OCI-LY7 (cell line): ENCODE measurements around the gene LSAMP. TPM values are rescaled to one million over a fixed set of nuclear protein-coding genes. Genes with fewer than 3 reads are reported as not detected.

ENCODE experiments used
- BruUV-seq: library from RNA; stranded (reverse); fragments of 400-500 nt; replicated peaks from 2 replicates; lab custom pipeline; 2021; lab: Mats Ljungman, UMichigan
- CTCF ChIA-PET: fragments of 300-600 bp; sonication (Branson Sonifier 250); formaldehyde crosslinking; loops from one replicate; lab custom pipeline; 2022; ENCODE audit warnings: antibody characterized with exemption; ENCODE audit not compliant: unreplicated experiment; lab: Charles Lee
- POLR2A ChIA-PET: fragments of 300-600 bp; sonication (Branson Sonifier 250); formaldehyde crosslinking; loops from one replicate; lab custom pipeline; 2022; ENCODE audit warnings: antibody characterized with exemption; lab: Charles Lee
- DNase-seq: peaks from one replicate; pipeline ENCODE4 v3.0.0-alpha.2; 2015; ENCODE audit warnings: low spot score
- H2AFZ ChIP-seq: fragments of 200-600 bp; sonication (generic), shearing (Covaris generic); 2 replicates; pipeline ENCODE4 v1.6.1; 2014; ENCODE audit warnings: mild to moderate bottlenecking, antibody characterized with exemption, low read length, moderate library complexity
- H3K27ac ChIP-seq: fragments of 200-600 bp; sonication (generic); 2 replicates; pipeline ENCODE4 v1.5.1; 2014; ENCODE audit warnings: mixed run types, low read depth, mild to moderate bottlenecking, moderate library complexity, low read length, inconsistent platforms; ENCODE audit not compliant: poor library complexity, severe bottlenecking
- H3K36me3 ChIP-seq: fragments of 200-600 bp; sonication (generic); 2 replicates; pipeline ENCODE4 v1.6.1; 2014; ENCODE audit warnings: mild to moderate bottlenecking, antibody characterized with exemption, low read length, moderate library complexity, mixed read lengths; ENCODE audit not compliant: insufficient read depth
- H3K4me1 ChIP-seq: fragments of 200-600 bp; sonication (generic); 2 replicates; pipeline ENCODE4 v1.5.1; 2014; ENCODE audit warnings: mild to moderate bottlenecking, low read length; ENCODE audit not compliant: insufficient read depth, poor library complexity, severe bottlenecking
- H3K4me2 ChIP-seq: fragments of 200-600 bp; sonication (generic); 2 replicates; pipeline ENCODE4 v1.6.1; 2014; ENCODE audit warnings: mild to moderate bottlenecking, low read length
- H3K4me3 ChIP-seq: fragments of 200-600 bp; sonication (generic); 2 replicates; pipeline ENCODE4 v1.5.1; 2014; ENCODE audit warnings: mild to moderate bottlenecking, low read depth, low read length; ENCODE audit not compliant: poor library complexity, severe bottlenecking
- H3K79me2 ChIP-seq: fragments of 200-600 bp; sonication (generic); 2 replicates; pipeline ENCODE4 v1.6.1; 2016; ENCODE audit warnings: low read depth, mild to moderate bottlenecking, low read length, moderate library complexity, mixed read lengths; ENCODE audit not compliant: insufficient read depth
- H3K9me2 ChIP-seq: fragments of 200-600 bp; sonication (generic); 2 replicates; pipeline ENCODE4 v1.6.1; 2016; ENCODE audit warnings: mild to moderate bottlenecking, low read length, mixed read lengths; ENCODE audit not compliant: insufficient read depth
- H3K9me3 ChIP-seq: fragments of 200-600 bp; sonication (generic); 2 replicates; pipeline ENCODE4 v1.6.1; 2014; ENCODE audit warnings: mild to moderate bottlenecking, mixed run types, low read length, mixed read lengths
- H4K20me1 ChIP-seq: fragments of 200-600 bp; sonication (generic); 2 replicates; pipeline ENCODE4 v1.6.1; 2014; ENCODE audit warnings: mild to moderate bottlenecking, antibody characterized with exemption, low read length, moderate library complexity, mixed read lengths; ENCODE audit not compliant: insufficient read depth
- EZH2phosphoT487 ChIP-seq: fragments of 200-600 bp; sonication (generic); IDR thresholded peaks from 2 replicates; pipeline ENCODE4 v1.6.1; 2018; ENCODE audit warnings: low read depth, borderline replicate concordance, mild to moderate bottlenecking, mixed run types, antibody characterized with exemption, low read length, moderate library complexity, mixed read lengths
- intact Hi-C: fragments of 100-400 bp; cut with micrococcal nuclease; formaldehyde crosslinking; loops from one replicate; pipeline ENCODE4 v1.10.0; 2022; ENCODE audit not compliant: unreplicated experiment
- total RNA-seq, 2 experiments: library from RNA; depleted of rRNA in 1 of 2; stranded (reverse); fragments of >200 nt in 1 of 2; shearing (Covaris generic) in 1 of 2; gene quantifications; 2 replicates each; pipeline ENCODE4 v1.2.3, GENCODE V29; 2014 to 2022
- TF ChIP-seq, protein P1 (sequence below): fragments of 200-600 bp; sonication (generic); conservative IDR thresholded peaks from 2 replicates; pipeline ENCODE4 v1.5.1; 2014; ENCODE audit warnings: mild to moderate bottlenecking, antibody characterized with exemption, low read length, moderate library complexity, mixed read lengths

Gene LSAMP
- total RNA-seq, 2 experiments from 2014 or later: 1.4 TPM; not detected in 1

DNA sequence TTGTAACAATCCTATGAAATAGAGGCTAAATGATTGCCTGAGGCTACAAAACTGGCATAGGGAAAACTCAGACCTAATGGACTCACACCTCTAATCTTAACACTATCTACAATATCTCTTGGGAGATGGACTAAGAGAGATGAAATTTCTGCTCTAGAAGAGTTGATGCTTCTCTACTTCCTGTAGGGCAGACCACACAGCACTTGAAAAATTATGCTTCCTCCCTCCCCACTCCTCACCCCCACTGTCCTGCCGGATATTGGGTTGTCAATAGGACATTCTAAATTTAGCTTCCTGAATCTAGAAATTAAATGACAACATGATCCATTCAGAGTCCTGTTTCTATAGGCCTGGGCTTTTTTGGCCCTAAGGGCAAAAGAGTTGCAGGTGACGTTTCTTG, 526.4 kb downstream of the LSAMP start:
- ChIA-PET CTCF (no interaction called here), POLR2A (interaction anchor here (0.7 to 1.1 kb wide), 2 partner anchors 51 to 1568 kb away, joined by 3 to 5 read pairs; no protein-coding TSS in a partner anchor)
- TF ChIP-seq, protein P1, sequence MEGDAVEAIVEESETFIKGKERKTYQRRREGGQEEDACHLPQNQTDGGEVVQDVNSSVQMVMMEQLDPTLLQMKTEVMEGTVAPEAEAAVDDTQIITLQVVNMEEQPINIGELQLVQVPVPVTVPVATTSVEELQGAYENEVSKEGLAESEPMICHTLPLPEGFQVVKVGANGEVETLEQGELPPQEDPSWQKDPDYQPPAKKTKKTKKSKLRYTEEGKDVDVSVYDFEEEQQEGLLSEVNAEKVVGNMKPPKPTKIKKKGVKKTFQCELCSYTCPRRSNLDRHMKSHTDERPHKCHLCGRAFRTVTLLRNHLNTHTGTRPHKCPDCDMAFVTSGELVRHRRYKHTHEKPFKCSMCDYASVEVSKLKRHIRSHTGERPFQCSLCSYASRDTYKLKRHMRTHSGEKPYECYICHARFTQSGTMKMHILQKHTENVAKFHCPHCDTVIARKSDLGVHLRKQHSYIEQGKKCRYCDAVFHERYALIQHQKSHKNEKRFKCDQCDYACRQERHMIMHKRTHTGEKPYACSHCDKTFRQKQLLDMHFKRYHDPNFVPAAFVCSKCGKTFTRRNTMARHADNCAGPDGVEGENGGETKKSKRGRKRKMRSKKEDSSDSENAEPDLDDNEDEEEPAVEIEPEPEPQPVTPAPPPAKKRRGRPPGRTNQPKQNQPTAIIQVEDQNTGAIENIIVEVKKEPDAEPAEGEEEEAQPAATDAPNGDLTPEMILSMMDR: no peak
- TF ChIP-seq EZH2phosphoT487: no peak

DNA sequence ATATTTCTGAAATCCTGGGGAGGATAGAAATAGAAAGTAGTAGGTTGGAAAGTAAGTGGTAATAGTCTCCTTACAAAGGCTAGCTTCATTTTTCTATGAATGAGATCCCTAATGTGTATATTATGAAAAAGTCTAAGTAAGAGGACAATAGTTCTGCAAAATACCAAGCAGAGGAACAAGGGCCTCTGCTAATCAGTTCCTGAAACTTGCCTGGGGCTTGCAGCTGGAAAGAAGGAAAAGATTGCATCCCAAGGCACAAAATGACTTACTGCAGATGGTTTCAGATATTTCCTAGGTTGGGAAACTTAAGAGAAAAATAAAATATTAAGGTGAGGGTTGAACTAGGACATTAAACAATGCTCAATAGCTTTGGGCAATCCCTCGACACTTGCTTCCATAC, 528.4 kb downstream of the LSAMP start:
- BruUV-seq: no TSS peak
- CTCF ChIA-PET: interaction anchor here (0.6 kb wide), 1 partner anchor 987 kb away, joined by 3 read pairs; no protein-coding TSS in a partner anchor
- POLR2A ChIA-PET: interaction anchor here (1.4 kb wide), 1 partner anchor 8 kb away, joined by 4 read pairs; no protein-coding TSS in a partner anchor

More for the DNA sequence above, 526.4 kb downstream of the LSAMP start:
- no peak overlapping the region for H3K27ac ChIP-seq
- H3K36me3 ChIP-seq: no peaks in the 10 kb centered on the region
- H4K20me1 ChIP-seq: no peaks in the 10 kb centered on the region
- no peaks in the 10 kb centered on the region for H3K79me2 ChIP-seq
- no peak overlapping the region for H2AFZ ChIP-seq
- intact Hi-C loops: no loop called here
- H3K4me2 ChIP-seq: no peak overlapping the region
- no TSS peak for BruUV-seq
- H3K4me1 ChIP-seq: no peaks in the 10 kb centered on the region
- H3K4me3 ChIP-seq: no peak overlapping the region
- H3K9me3 ChIP-seq: no peaks in the 10 kb centered on the region
- no peak for DNase-seq
- no peaks in the 10 kb centered on the region for H3K9me2 ChIP-seq

DNA sequence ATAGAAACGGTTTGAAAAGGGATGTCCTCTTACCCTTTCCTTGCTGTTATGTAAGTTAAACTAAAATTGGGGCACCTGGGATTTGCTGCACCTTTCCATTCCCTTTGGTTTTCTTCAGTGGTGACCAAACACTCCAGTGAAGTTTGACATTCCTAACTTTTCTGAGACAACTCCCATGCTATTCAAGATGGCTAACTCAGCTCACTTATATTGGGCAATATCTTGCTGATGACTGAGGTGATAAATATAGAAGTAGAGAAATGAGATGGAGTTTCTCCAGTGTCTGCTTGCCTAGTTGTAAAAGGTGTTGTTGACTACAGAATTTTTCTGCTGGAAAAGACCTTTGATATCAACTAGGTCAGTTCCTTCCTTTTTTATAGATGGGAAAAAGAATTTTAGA, 530.2 kb downstream of the LSAMP start:
- Histone ChIP-seq H3K36me3 (no peaks in the 10 kb centered on the region), H3K27ac (no peak overlapping the region), H2AFZ (no peak overlapping the region), H4K20me1 (no peaks in the 10 kb centered on the region), H3K9me2 (no peaks in the 10 kb centered on the region), H3K4me3 (no peak overlapping the region), H3K4me2 (no peak overlapping the region), H3K9me3 (no peaks in the 10 kb centered on the region), H3K79me2 (no peaks in the 10 kb centered on the region), H3K4me1 (no peaks in the 10 kb centered on the region)
- ChIA-PET CTCF (no interaction called here), POLR2A (no interaction called here)
- intact Hi-C loops: no loop called here
- no peak for DNase-seq
- BruUV-seq: no TSS peak
- no peak for TF ChIP-seq EZH2phosphoT487
- TF ChIP-seq, protein P1: no peak

More for the DNA sequence above, 528.4 kb downstream of the LSAMP start:
- Histone ChIP-seq H3K4me3 (no peak overlapping the region), H3K4me2 (no peak overlapping the region), H4K20me1 (no peaks in the 10 kb centered on the region), H3K9me3 (no peaks in the 10 kb centered on the region), H3K4me1 (no peaks in the 10 kb centered on the region), H2AFZ (no peak overlapping the region), H3K79me2 (no peaks in the 10 kb centered on the region), H3K36me3 (no peaks in the 10 kb centered on the region), H3K27ac (no peak overlapping the region), H3K9me2 (no peaks in the 10 kb centered on the region)
- no peak for TF ChIP-seq EZH2phosphoT487
- TF ChIP-seq, protein P1: no peak
- intact Hi-C loops: no loop called here
- no peak for DNase-seq
